Measurements from ENCODE around the gene SSTR3. TPM values are rescaled to one million over a fixed set of nuclear protein-coding genes. Genes with fewer than 3 reads are reported as not detected.
A peak's percentile ranks its signal among the peaks of the same experiment; 100 is the strongest.
"Not testable (repeated sequence)": the region's sequence is repeated elsewhere in the genome, so short reads cannot be mapped to it uniquely, and the experiment has no call there.

The SSTR3 gene
- total and polyA plus RNA-seq, 4 donors = not detected

DNA sequence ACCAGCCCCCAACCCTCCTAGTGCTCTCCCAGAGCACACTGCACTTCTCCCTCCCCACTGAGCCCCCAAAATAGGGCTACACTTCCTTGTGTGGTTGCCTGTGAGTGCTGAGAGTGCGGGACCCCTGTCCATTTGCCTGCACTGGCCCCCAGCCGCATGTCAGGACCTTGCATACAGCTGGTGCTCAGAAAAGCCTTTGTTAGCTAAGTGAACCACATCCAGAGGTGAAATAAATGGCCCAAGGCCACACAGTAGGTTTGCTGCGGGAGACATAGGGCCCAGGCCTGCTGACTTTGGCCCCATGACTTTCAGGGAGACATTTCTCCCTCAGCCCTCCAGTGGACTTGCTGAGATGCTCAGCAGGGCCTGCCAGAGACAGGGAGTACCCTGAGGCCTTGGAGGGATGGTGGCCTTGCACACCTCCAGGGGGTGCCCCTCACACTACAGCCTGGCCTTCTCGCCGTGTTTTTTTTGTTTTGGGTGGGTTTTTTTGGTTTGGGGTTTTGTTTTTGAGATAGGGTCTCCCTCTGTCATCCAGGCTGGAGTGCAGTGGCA lies 10.2 kb downstream of the SSTR3 start:
- peak in 1 of 2 donors; percentile 47 for DNase-seq
- WGBS, 2 donors = 79 to 89% methylated on average over 5 of the region's 5 CpGs
- intact Hi-C loops (cut with DNase I) = no loop called here

DNA sequence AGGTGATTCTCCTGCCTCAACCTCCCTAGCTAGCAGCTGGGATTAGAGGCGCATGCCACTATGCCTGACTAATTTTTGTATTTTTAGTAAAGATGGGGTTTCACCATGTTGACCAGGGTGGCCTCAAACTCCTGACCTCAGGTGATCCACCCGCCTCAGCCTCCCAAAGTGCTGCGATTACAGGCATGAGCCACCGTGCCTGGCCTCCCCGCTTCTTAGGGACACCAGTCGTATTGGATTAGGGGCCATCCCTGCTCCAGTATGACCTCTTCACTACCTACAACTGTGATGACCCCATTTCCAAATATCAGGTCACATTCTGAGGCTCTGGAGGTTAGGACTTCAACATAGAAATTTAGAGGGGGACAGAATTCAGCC lies 10.8 kb downstream of the SSTR3 start:
- DNase-seq = peak; percentile 37 to 48
- H3K27ac ChIP-seq (ENCODE audit: low read depth in 1 of 2, low read length in 2 of 2); H3K4me1 ChIP-seq (ENCODE audit: control insufficient read depth in 1 of 2, insufficient read depth in 2 of 2, low read length in 2 of 2); intact Hi-C loops (cut with DNase I); ATAC-seq (ENCODE audit: low FRiP score); H3K4me3 ChIP-seq (ENCODE audit: low read length in 2 of 2); H3K9me3 ChIP-seq (ENCODE audit: control insufficient read depth, low read length); H3K36me3 ChIP-seq (ENCODE audit: control insufficient read depth in 1 of 2, insufficient read depth in 2 of 2, low read length in 1 of 2); H3K27me3 ChIP-seq (ENCODE audit: control insufficient read depth in 1 of 2, insufficient read depth in 2 of 2, low read length in 1 of 2): not testable (repeated sequence)
- 94 to 96% methylated on average over 6 of the region's 6 CpGs for WGBS, 2 donors

More for the DNA sequence above, 10.2 kb downstream of the SSTR3 start:
- Histone ChIP-seq H3K4me3 (ENCODE audit: low read length in 2 of 2) (no peak overlapping the region), H3K9me3 (ENCODE audit: control insufficient read depth, low read length) (no peaks in the 10 kb centered on the region), H3K36me3 (ENCODE audit: control insufficient read depth in 1 of 2, insufficient read depth in 2 of 2, low read length in 1 of 2) (no peaks in the 10 kb centered on the region), H3K27me3 (ENCODE audit: control insufficient read depth in 1 of 2, insufficient read depth in 2 of 2, low read length in 1 of 2) (no peaks in the 10 kb centered on the region), H3K27ac (ENCODE audit: low read depth in 1 of 2, low read length in 2 of 2) (no peak overlapping the region), H3K4me1 (ENCODE audit: control insufficient read depth in 1 of 2, insufficient read depth in 2 of 2, low read length in 2 of 2) (no peaks in the 10 kb centered on the region)
- no peak for ATAC-seq (ENCODE audit: low FRiP score)

DNA sequence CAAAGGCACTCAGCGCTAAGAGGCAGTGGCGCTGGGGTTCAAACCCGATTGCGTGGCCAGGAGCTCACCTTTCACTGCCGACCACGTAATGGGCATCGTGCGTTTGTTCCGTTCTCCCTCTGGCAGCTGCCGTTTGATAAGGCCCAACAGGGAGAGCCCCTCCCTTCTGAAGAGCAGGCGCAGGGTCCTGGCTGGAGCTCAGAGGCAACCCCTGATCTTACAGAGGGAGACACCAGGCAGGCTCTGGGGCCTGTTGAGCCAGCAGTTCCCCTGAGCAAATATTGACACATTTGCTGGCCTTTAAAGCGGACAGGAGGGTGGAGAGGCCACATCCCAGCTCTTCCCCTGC lies 12.5 kb downstream of the SSTR3 start:
- H3K9me3 ChIP-seq (ENCODE audit: control insufficient read depth, low read length) = no peaks in the 10 kb centered on the region
- H3K4me1 ChIP-seq (ENCODE audit: control insufficient read depth in 1 of 2, insufficient read depth in 2 of 2, low read length in 2 of 2) = no peaks in the 10 kb centered on the region
- intact Hi-C loops (cut with DNase I) = loop anchor here (2.0 to 5.0 kb wide), 2 partner anchors 33 to 122 kb away; no protein-coding TSS in a partner anchor
- no peaks in the 10 kb centered on the region for H3K36me3 ChIP-seq (ENCODE audit: control insufficient read depth in 1 of 2, insufficient read depth in 2 of 2, low read length in 1 of 2)
- WGBS, 2 donors = 11 to 12% methylated on average over 10 to 12 of the region's 12 CpGs
- H3K27me3 ChIP-seq (ENCODE audit: control insufficient read depth in 1 of 2, insufficient read depth in 2 of 2, low read length in 1 of 2) = no peaks in the 10 kb centered on the region
- no peak overlapping the region for H3K27ac ChIP-seq (ENCODE audit: low read depth in 1 of 2, low read length in 2 of 2)
- no peak for ATAC-seq (ENCODE audit: low FRiP score)
- DNase-seq = no peak
- H3K4me3 ChIP-seq (ENCODE audit: low read length in 2 of 2) = no peak overlapping the region

DNA sequence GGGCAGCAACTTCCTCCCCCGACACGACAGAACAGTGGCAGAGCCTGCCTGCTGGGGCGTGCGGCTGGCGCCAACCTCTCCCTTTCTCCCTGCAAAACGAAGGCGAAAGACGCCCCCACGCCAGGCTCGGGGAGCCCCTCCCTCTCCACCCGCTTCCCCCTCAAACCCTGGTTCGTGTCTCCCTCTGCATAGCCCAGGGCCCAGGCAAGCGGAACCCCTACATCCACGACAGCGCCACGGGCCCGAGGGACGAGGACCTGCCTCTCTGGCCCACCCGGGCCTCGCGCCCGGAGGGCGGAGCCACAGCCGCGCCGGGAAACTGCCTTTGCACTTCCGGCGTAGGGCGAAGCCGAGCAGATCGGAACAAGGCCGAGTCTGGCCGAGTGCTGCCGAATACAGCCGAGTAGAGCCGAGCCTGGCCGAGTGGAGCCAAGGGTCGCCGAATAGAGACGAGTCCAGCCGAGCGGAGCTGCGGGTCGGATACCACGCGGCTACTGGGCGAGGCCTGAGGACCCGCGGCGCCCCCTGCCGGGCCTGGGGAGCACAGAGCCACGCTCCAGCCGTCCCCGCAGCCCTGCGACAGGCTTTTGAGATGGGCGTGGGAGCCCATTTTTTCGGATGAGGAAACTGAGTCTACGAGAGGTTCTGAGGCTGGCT lies 13.0 kb downstream of the SSTR3 start:
- peak; percentile 99 to 100 for DNase-seq
- peak; percentile 98 for ATAC-seq (ENCODE audit: low FRiP score)
- Histone ChIP-seq H3K27me3 (ENCODE audit: control insufficient read depth in 1 of 2, insufficient read depth in 2 of 2, low read length in 1 of 2) (no peaks in the 10 kb centered on the region), H3K4me1 (ENCODE audit: control insufficient read depth in 1 of 2, insufficient read depth in 2 of 2, low read length in 2 of 2) (no peaks in the 10 kb centered on the region), H3K9me3 (ENCODE audit: control insufficient read depth, low read length) (no peaks in the 10 kb centered on the region), H3K27ac (ENCODE audit: low read depth in 1 of 2, low read length in 2 of 2) (peak overlapping the region in 1 of 2 donors; percentile 77), H3K36me3 (ENCODE audit: control insufficient read depth in 1 of 2, insufficient read depth in 2 of 2, low read length in 1 of 2) (no peaks in the 10 kb centered on the region), H3K4me3 (ENCODE audit: low read length in 2 of 2) (peak overlapping the region; percentile 31 to 51)
- WGBS, 2 donors = 1% methylated on average over 50 to 58 of the region's 58 CpGs
- intact Hi-C loops (cut with DNase I) = loop anchor here (2.0 to 5.0 kb wide), 2 partner anchors 32 to 122 kb away; no protein-coding TSS in a partner anchor

DNA sequence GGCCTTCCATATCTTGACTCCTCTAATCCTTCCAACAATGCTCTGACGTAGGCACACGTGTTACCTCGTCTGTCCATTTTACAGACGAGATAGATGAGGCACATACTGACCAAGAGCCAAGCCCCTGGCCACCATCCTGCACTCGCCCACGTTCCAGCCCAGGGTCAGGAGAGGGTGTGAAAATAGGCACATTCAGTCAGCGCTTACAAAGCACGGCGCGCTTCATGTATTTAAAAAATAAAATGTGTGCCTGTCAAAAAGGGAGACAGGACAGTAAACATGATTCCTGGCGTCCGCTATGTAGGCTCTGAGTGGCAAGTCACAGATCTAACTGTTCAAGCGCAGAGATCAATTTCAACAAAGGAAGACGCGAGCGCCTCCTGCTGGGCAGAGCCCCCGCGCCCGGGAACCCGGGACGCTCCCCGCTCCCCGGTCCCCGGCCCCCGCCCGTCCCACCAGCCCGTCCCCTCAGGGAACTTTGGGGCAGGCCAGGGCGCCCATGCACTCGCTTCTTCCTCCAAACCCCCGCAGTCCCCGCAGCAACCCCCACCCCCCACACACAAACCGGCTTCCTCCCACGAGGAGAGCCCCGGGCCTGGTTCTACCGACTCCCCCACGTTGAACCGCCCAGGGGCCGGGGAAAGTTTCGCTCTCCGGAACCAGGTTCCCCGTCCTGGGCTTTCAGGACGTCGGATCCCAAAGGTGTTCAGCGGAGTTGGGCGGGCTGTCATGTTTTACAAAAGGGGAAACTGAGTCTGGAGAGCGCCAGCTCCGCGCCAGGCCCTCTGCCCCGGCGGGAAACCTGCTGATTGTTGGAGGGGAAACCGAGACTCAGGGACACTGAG lies 13.8 kb downstream of the SSTR3 start:
- H3K4me1 ChIP-seq (ENCODE audit: control insufficient read depth in 1 of 2, insufficient read depth in 2 of 2, low read length in 2 of 2) = no peaks in the 10 kb centered on the region

DNA sequence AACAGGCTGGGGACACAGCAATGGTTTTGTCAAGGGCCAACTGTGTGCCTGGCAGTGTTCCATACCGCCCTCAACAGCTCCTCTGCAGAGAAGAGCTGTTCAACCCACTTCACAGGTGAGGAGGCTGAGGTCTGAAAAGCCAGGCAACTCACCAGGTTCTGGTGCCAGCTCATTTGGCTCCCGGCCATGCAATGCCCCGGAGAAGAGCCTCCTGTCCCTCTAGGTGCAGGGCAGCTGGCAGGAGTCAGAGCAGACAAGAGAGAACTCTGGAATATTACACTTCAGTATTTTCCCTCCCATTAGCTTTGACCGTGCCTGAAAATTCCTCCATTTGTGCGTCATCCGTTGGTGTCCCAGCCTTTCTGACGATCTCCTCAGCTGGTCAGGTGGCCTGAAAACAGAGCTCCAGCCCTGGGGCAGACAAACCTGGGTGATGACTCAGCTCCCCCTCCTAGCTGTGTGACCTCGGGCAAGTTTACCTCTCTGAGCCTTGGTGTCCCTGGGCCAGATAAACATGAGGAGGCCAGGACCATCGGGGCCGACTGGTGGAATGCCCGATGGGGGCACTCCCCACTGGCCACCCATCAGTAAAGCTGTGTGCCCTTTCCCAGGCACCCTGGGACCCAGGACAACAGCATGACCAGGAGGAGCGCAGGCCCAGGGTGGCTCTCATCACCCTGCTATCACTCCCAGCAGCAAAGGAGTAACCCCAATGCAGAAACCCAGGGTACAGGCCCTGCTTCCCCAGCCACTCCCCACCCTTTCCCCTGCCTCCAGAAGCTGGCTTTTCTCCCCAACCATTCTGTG lies 14.6 kb downstream of the SSTR3 start:
- Histone ChIP-seq H3K9me3 (ENCODE audit: control insufficient read depth, low read length) (no peaks in the 10 kb centered on the region), H3K27me3 (ENCODE audit: control insufficient read depth in 1 of 2, insufficient read depth in 2 of 2, low read length in 1 of 2) (no peaks in the 10 kb centered on the region), H3K4me3 (ENCODE audit: low read length in 2 of 2) (no peak overlapping the region), H3K36me3 (ENCODE audit: control insufficient read depth in 1 of 2, insufficient read depth in 2 of 2, low read length in 1 of 2) (no peaks in the 10 kb centered on the region), H3K4me1 (ENCODE audit: control insufficient read depth in 1 of 2, insufficient read depth in 2 of 2, low read length in 2 of 2) (no peaks in the 10 kb centered on the region), H3K27ac (ENCODE audit: low read depth in 1 of 2, low read length in 2 of 2) (no peak overlapping the region)
- ATAC-seq (ENCODE audit: low FRiP score) = peak; percentile 3
- peak; percentile 57 to 77 for DNase-seq
- 41 to 43% methylated on average over 12 of the region's 12 CpGs for WGBS, 2 donors
- intact Hi-C loops (cut with DNase I) = loop anchor here (1.0 to 5.0 kb wide), 3 partner anchors 31 to 120 kb away; no protein-coding TSS in a partner anchor

More for the DNA sequence above, 13.8 kb downstream of the SSTR3 start:
- peak overlapping the region; percentile 31 to 51 for H3K4me3 ChIP-seq (ENCODE audit: low read length in 2 of 2)
- H3K9me3 ChIP-seq (ENCODE audit: control insufficient read depth, low read length) = no peaks in the 10 kb centered on the region
- peak overlapping the region in 1 of 2 donors; percentile 77 for H3K27ac ChIP-seq (ENCODE audit: low read depth in 1 of 2, low read length in 2 of 2)
- ATAC-seq (ENCODE audit: low FRiP score) (peak; percentile 86), DNase-seq (peak; percentile 91 to 96)
- no peaks in the 10 kb centered on the region for H3K27me3 ChIP-seq (ENCODE audit: control insufficient read depth in 1 of 2, insufficient read depth in 2 of 2, low read length in 1 of 2)
- intact Hi-C loops (cut with DNase I) = loop anchor here (2.0 to 5.0 kb wide), 2 partner anchors 32 to 121 kb away; no protein-coding TSS in a partner anchor
- 2 to 3% methylated on average over 49 to 51 of the region's 51 CpGs for WGBS, 2 donors
- H3K36me3 ChIP-seq (ENCODE audit: control insufficient read depth in 1 of 2, insufficient read depth in 2 of 2, low read length in 1 of 2) = no peaks in the 10 kb centered on the region

DNA sequence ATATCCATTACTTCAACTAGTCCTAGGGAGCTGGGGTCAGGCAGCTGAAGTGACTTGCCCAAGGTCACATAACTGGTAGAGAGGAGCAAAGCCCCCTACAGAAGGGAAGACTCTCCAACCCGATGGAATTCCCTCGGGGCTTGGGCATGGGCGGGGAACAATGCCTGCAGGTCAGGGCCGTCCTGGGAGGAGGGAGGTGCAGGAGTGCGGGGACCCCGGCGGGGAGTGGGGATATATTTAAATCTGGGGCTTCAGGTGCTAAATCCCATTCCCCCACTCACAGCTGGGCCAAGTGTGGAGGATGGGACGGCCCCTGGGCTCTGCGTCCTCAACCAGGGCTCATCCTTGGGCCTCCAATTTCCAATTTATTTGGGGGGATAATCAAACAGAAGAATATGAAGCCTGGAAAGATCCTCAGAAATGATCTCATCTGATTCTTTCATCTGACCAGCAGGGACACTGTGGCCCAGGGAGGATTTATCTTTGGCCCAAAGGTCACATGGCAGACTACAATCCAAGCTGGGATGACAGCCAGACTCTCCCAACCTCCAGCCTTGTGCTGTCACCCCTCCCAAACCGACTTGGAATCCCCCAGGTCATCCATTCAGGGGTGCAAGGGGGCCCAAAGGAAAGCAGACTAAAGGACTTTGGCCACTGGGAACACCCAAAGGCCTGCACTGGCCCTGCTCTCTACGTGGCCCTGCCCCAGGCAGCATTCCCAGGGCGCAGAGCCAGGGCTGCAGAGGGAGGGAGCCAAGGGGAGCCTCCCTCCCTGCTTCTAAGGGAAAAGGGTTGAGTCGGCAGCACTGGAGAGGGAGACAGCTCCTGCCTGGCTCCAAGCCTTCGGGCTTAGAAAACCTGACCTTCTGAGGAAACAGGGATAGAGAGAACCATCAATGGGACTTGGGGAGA lies 15.5 kb downstream of the SSTR3 start:
- intact Hi-C loops (cut with DNase I) = loop anchor here in 1 of 2 donors (1.0 to 5.0 kb wide), 2 partner anchors 30 to 119 kb away; no protein-coding TSS in a partner anchor
- DNase-seq = peak; percentile 89 to 94
- 53 to 55% methylated on average over 14 of the region's 14 CpGs for WGBS, 2 donors

More for the DNA sequence above, 15.5 kb downstream of the SSTR3 start:
- H3K27me3 ChIP-seq (ENCODE audit: control insufficient read depth in 1 of 2, insufficient read depth in 2 of 2, low read length in 1 of 2) = no peaks in the 10 kb centered on the region
- H3K4me3 ChIP-seq (ENCODE audit: low read length in 2 of 2) = no peak overlapping the region
- H3K27ac ChIP-seq (ENCODE audit: low read depth in 1 of 2, low read length in 2 of 2) = no peak overlapping the region
- no peaks in the 10 kb centered on the region for H3K4me1 ChIP-seq (ENCODE audit: control insufficient read depth in 1 of 2, insufficient read depth in 2 of 2, low read length in 2 of 2)
- no peaks in the 10 kb centered on the region for H3K36me3 ChIP-seq (ENCODE audit: control insufficient read depth in 1 of 2, insufficient read depth in 2 of 2, low read length in 1 of 2)
- ATAC-seq (ENCODE audit: low FRiP score) = peak; percentile 77
- no peaks in the 10 kb centered on the region for H3K9me3 ChIP-seq (ENCODE audit: control insufficient read depth, low read length)
